OCI-LY7 (cell line): ENCODE results near the gene GYPC. TPM values are rescaled to one million over a fixed set of nuclear protein-coding genes. Genes with fewer than 3 reads are reported as not detected.

Experiments used
- BruUV-seq: library from RNA; stranded (reverse); fragments of 400-500 nt; replicated peaks from 2 replicates; lab custom pipeline; 2021; lab: Mats Ljungman, UMichigan
- CTCF ChIA-PET: fragments of 300-600 bp; sonication (Branson Sonifier 250); formaldehyde crosslinking; loops from one replicate; lab custom pipeline; 2022; ENCODE audit warnings: antibody characterized with exemption; ENCODE audit not compliant: unreplicated experiment; lab: Charles Lee
- POLR2A ChIA-PET: fragments of 300-600 bp; sonication (Branson Sonifier 250); formaldehyde crosslinking; loops from one replicate; lab custom pipeline; 2022; ENCODE audit warnings: antibody characterized with exemption; lab: Charles Lee
- DNase-seq: peaks from one replicate; pipeline ENCODE4 v3.0.0-alpha.2; 2015; ENCODE audit warnings: low spot score
- H2AFZ ChIP-seq: fragments of 200-600 bp; sonication (generic), shearing (Covaris generic); 2 replicates; pipeline ENCODE4 v1.6.1; 2014; ENCODE audit warnings: mild to moderate bottlenecking, antibody characterized with exemption, low read length, moderate library complexity
- H3K27ac ChIP-seq: fragments of 200-600 bp; sonication (generic); 2 replicates; pipeline ENCODE4 v1.5.1; 2014; ENCODE audit warnings: mixed run types, low read depth, mild to moderate bottlenecking, moderate library complexity, low read length, inconsistent platforms; ENCODE audit not compliant: poor library complexity, severe bottlenecking
- H3K36me3 ChIP-seq: fragments of 200-600 bp; sonication (generic); 2 replicates; pipeline ENCODE4 v1.6.1; 2014; ENCODE audit warnings: mild to moderate bottlenecking, antibody characterized with exemption, low read length, moderate library complexity, mixed read lengths; ENCODE audit not compliant: insufficient read depth
- H3K4me1 ChIP-seq: fragments of 200-600 bp; sonication (generic); 2 replicates; pipeline ENCODE4 v1.5.1; 2014; ENCODE audit warnings: mild to moderate bottlenecking, low read length; ENCODE audit not compliant: insufficient read depth, poor library complexity, severe bottlenecking
- H3K4me2 ChIP-seq: fragments of 200-600 bp; sonication (generic); 2 replicates; pipeline ENCODE4 v1.6.1; 2014; ENCODE audit warnings: mild to moderate bottlenecking, low read length
- H3K4me3 ChIP-seq: fragments of 200-600 bp; sonication (generic); 2 replicates; pipeline ENCODE4 v1.5.1; 2014; ENCODE audit warnings: mild to moderate bottlenecking, low read depth, low read length; ENCODE audit not compliant: poor library complexity, severe bottlenecking
- H3K79me2 ChIP-seq: fragments of 200-600 bp; sonication (generic); 2 replicates; pipeline ENCODE4 v1.6.1; 2016; ENCODE audit warnings: low read depth, mild to moderate bottlenecking, low read length, moderate library complexity, mixed read lengths; ENCODE audit not compliant: insufficient read depth
- H3K9me2 ChIP-seq: fragments of 200-600 bp; sonication (generic); 2 replicates; pipeline ENCODE4 v1.6.1; 2016; ENCODE audit warnings: mild to moderate bottlenecking, low read length, mixed read lengths; ENCODE audit not compliant: insufficient read depth
- H3K9me3 ChIP-seq: fragments of 200-600 bp; sonication (generic); 2 replicates; pipeline ENCODE4 v1.6.1; 2014; ENCODE audit warnings: mild to moderate bottlenecking, mixed run types, low read length, mixed read lengths
- H4K20me1 ChIP-seq: fragments of 200-600 bp; sonication (generic); 2 replicates; pipeline ENCODE4 v1.6.1; 2014; ENCODE audit warnings: mild to moderate bottlenecking, antibody characterized with exemption, low read length, moderate library complexity, mixed read lengths; ENCODE audit not compliant: insufficient read depth
- EZH2phosphoT487 ChIP-seq: fragments of 200-600 bp; sonication (generic); IDR thresholded peaks from 2 replicates; pipeline ENCODE4 v1.6.1; 2018; ENCODE audit warnings: low read depth, borderline replicate concordance, mild to moderate bottlenecking, mixed run types, antibody characterized with exemption, low read length, moderate library complexity, mixed read lengths
- intact Hi-C: fragments of 100-400 bp; cut with micrococcal nuclease; formaldehyde crosslinking; loops from one replicate; pipeline ENCODE4 v1.10.0; 2022; ENCODE audit not compliant: unreplicated experiment
- total RNA-seq, 2 experiments: library from RNA; depleted of rRNA in 1 of 2; stranded (reverse); fragments of >200 nt in 1 of 2; shearing (Covaris generic) in 1 of 2; gene quantifications; 2 replicates each; pipeline ENCODE4 v1.2.3, GENCODE V29; 2014 to 2022
- TF ChIP-seq, protein P1 (sequence below): fragments of 200-600 bp; sonication (generic); conservative IDR thresholded peaks from 2 replicates; pipeline ENCODE4 v1.5.1; 2014; ENCODE audit warnings: mild to moderate bottlenecking, antibody characterized with exemption, low read length, moderate library complexity, mixed read lengths

Gene GYPC
- total RNA-seq, 2 experiments from 2014 or later: 96.4 to 154 TPM

DNA sequence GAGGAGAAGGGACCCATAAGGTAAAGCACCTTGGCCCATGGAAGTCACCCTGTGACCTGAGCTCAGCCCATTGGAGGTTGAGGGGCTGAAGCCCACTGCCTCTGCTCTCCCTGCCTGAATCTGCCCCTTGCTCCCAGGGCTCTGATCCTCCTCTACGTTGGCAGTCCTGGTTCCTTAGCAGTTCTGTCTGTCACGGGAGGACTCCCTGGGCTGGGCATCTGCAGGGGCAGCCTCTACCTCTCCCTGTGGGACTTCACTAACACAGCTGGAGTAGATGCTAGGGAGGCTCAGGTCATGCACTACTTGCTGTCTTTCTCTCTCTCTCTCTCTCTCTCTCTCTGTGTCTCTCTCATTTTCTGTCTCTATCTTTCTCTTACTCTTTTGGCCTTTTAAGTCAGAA lies 8.7 kb downstream of the GYPC start:
- peak overlapping the region; percentile 50 for H3K4me3 ChIP-seq
- no TSS peak for BruUV-seq
- H4K20me1 ChIP-seq: no peaks in the 10 kb centered on the region
- no peak for TF ChIP-seq EZH2phosphoT487
- TF ChIP-seq, protein P1, sequence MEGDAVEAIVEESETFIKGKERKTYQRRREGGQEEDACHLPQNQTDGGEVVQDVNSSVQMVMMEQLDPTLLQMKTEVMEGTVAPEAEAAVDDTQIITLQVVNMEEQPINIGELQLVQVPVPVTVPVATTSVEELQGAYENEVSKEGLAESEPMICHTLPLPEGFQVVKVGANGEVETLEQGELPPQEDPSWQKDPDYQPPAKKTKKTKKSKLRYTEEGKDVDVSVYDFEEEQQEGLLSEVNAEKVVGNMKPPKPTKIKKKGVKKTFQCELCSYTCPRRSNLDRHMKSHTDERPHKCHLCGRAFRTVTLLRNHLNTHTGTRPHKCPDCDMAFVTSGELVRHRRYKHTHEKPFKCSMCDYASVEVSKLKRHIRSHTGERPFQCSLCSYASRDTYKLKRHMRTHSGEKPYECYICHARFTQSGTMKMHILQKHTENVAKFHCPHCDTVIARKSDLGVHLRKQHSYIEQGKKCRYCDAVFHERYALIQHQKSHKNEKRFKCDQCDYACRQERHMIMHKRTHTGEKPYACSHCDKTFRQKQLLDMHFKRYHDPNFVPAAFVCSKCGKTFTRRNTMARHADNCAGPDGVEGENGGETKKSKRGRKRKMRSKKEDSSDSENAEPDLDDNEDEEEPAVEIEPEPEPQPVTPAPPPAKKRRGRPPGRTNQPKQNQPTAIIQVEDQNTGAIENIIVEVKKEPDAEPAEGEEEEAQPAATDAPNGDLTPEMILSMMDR: no peak
- peaks cover 30% of the 10 kb centered on the region for H3K36me3 ChIP-seq
- ChIA-PET CTCF (no interaction called here), POLR2A (interaction anchor here (1.3 to 1.4 kb wide), 3 partner anchors 11 to 24 kb away, joined by 3 read pairs; no protein-coding TSS in a partner anchor)
- H3K9me2 ChIP-seq: no peaks in the 10 kb centered on the region
- intact Hi-C loops: no loop called here
- peak overlapping the region; percentile 84 for H3K27ac ChIP-seq
- peak overlapping the region; percentile 74 for H3K4me2 ChIP-seq
- peaks cover 78% of the 10 kb centered on the region for H3K4me1 ChIP-seq
- no peaks in the 10 kb centered on the region for H3K9me3 ChIP-seq
- peak; percentile 54 for DNase-seq
- H2AFZ ChIP-seq: no peak overlapping the region; the same call in 1 of the 2 replicates
- H3K79me2 ChIP-seq: peaks cover 82% of the 10 kb centered on the region

DNA sequence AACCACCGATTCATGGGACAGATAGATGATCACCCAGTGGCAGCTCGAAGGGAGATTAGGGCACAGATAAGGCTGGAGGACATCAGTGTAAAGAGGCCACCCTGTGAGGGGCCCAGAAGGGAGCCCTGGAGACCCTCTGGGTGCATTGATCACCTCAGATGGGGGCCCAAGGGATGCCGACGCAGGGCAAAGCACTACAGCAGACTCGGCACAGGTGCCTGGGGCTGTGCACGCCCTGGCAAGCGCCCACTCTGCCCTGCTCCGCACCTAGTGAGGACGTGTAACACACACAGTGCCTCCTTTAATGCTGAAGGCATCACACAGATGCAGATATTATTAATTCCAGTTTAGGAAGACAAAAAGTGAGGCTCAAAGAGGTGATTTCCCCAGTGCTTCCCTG lies 9.5 kb downstream of the GYPC start:
- H4K20me1 ChIP-seq: no peaks in the 10 kb centered on the region
- BruUV-seq: no TSS peak
- no peak for TF ChIP-seq EZH2phosphoT487
- TF ChIP-seq, protein P1: no peak
- DNase-seq: no peak
- POLR2A ChIA-PET: interaction anchor here (1.3 kb wide), 1 partner anchor 23 kb away, joined by 3 read pairs; no protein-coding TSS in a partner anchor
- CTCF ChIA-PET: no interaction called here
- peaks cover 30% of the 10 kb centered on the region for H3K36me3 ChIP-seq
- peak overlapping the region; percentile 84 for H3K27ac ChIP-seq
- peak overlapping the region; percentile 2 for H3K4me3 ChIP-seq
- no peak overlapping the region for H2AFZ ChIP-seq
- peaks cover 70% of the 10 kb centered on the region for H3K4me1 ChIP-seq
- H3K79me2 ChIP-seq: peaks cover 73% of the 10 kb centered on the region
- H3K9me2 ChIP-seq: no peaks in the 10 kb centered on the region
- no peaks in the 10 kb centered on the region for H3K9me3 ChIP-seq
- intact Hi-C loops: no loop called here
- H3K4me2 ChIP-seq: peak overlapping the region; percentile 74

DNA sequence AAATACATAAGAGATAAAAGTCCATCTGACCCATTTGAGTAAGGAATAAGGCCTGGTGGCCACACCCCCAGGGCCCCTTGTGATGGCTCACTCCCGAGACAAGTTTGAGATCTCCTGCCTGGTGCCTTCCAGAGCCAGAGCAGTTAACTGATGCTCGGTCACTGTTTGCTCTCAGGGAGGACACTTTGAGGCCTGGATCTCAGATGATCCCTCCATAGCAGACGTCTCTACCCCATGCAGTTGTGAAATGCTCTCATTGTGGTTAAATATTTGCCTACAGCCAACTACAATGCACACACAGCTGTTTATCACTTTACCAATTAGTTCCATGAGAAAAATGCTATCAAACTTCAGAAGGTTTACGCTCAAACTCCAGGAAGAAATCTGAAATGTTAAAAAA lies 12.3 kb downstream of the GYPC start:
- CTCF ChIA-PET: no interaction called here
- H3K4me1 ChIP-seq: peaks cover 44% of the 10 kb centered on the region

More for the DNA sequence above, 12.3 kb downstream of the GYPC start:
- Histone ChIP-seq H4K20me1 (no peaks in the 10 kb centered on the region; the same call in 1 of the 2 replicates), H3K4me3 (no peak overlapping the region), H3K27ac (no peak overlapping the region), H3K9me3 (no peaks in the 10 kb centered on the region), H3K4me2 (no peak overlapping the region), H2AFZ (no peak overlapping the region), H3K79me2 (peaks cover 49% of the 10 kb centered on the region), H3K9me2 (no peaks in the 10 kb centered on the region), H3K36me3 (peaks cover 27% of the 10 kb centered on the region; the same call in 1 of the 2 replicates)
- TF ChIP-seq, protein P1: no peak
- no peak for TF ChIP-seq EZH2phosphoT487
- intact Hi-C loops: no loop called here
- BruUV-seq: no TSS peak
- POLR2A ChIA-PET: interaction anchor here (0.7 kb wide), 1 partner anchor 9 kb away, joined by 3 read pairs; no protein-coding TSS in a partner anchor
- DNase-seq: no peak
